Glutamatergic neuron (in vitro differentiated cells): Measurements from ENCODE around the gene MACROH2A2. TPM values are rescaled to one million over a fixed set of nuclear protein-coding genes. Genes with fewer than 3 reads are reported as not detected.

Experiments used
- DNase-seq: peaks from one replicate; pipeline ENCODE4 v3.0.0; 2022
- H3K27ac Mint-ChIP-seq: one replicate; pipeline ENCODE4 v1.8.0; 2020; ENCODE audit warnings: mild to moderate bottlenecking, mixed read lengths, inconsistent platforms; ENCODE audit not compliant: unreplicated experiment
- H3K27me3 Mint-ChIP-seq: one replicate; pipeline ENCODE4 v1.8.0; 2020; ENCODE audit warnings: mild to moderate bottlenecking, moderate library complexity, mixed read lengths, inconsistent platforms; ENCODE audit not compliant: unreplicated experiment
- H3K36me3 Mint-ChIP-seq: one replicate; pipeline ENCODE4 v1.8.0; 2020; ENCODE audit warnings: mild to moderate bottlenecking, mixed read lengths, inconsistent platforms; ENCODE audit not compliant: unreplicated experiment
- H3K4me1 Mint-ChIP-seq: one replicate; pipeline ENCODE4 v1.8.0; 2020; ENCODE audit warnings: mild to moderate bottlenecking, low read depth, mixed read lengths, inconsistent platforms; ENCODE audit not compliant: unreplicated experiment
- H3K4me3 Mint-ChIP-seq: one replicate; pipeline ENCODE4 v1.8.0; 2020; ENCODE audit warnings: mild to moderate bottlenecking, mixed read lengths, inconsistent platforms; ENCODE audit not compliant: unreplicated experiment
- H3K9me3 Mint-ChIP-seq: one replicate; pipeline ENCODE4 v1.8.0; 2020; ENCODE audit warnings: mild to moderate bottlenecking, moderate library complexity, mixed read lengths, inconsistent platforms; ENCODE audit not compliant: unreplicated experiment
- CTCF ChIP-seq: fragments of 200-600 bp; sonication (generic); IDR thresholded peaks from one replicate; pipeline ENCODE4 v1.5.0; 2021; ENCODE audit not compliant: partially characterized antibody, unreplicated experiment
- total RNA-seq: library from RNA; stranded (reverse); fragmentation: NEBNext Ultra II Directional; extraction: Animal tissue kit (Norgen Biotek cat#: 25700); gene quantifications from one replicate; pipeline ENCODE4 v1.2.1, GENCODE V29; 2021; ENCODE audit not compliant: unreplicated experiment

Gene MACROH2A2
- total RNA-seq, 1 donor from 2014 or later = 58.3 TPM

- no peak for DNase-seq
- TF ChIP-seq CTCF = no peak
- H3K27me3 Mint-ChIP-seq = peaks cover 7% of the 10 kb centered on the region
- H3K4me1 Mint-ChIP-seq = peaks cover 12% of the 10 kb centered on the region
- H3K27ac Mint-ChIP-seq = no peak overlapping the region
- H3K9me3 Mint-ChIP-seq = peaks cover 1% of the 10 kb centered on the region
- H3K36me3 Mint-ChIP-seq = no peaks in the 10 kb centered on the region
- no peak overlapping the region for H3K4me3 Mint-ChIP-seq
Measured at GRCh38 chr10:70055550-70055949, 2.9 kb downstream of the MACROH2A2 start.

- H3K36me3 Mint-ChIP-seq = no peaks in the 10 kb centered on the region
- no peak overlapping the region for H3K4me3 Mint-ChIP-seq
- DNase-seq = no peak
- no peak overlapping the region for H3K27ac Mint-ChIP-seq
- H3K9me3 Mint-ChIP-seq = peaks cover 1% of the 10 kb centered on the region
- H3K27me3 Mint-ChIP-seq = peaks cover 4% of the 10 kb centered on the region
- peaks cover 7% of the 10 kb centered on the region for H3K4me1 Mint-ChIP-seq
- no peak for TF ChIP-seq CTCF
Measured at GRCh38 chr10:70057306-70057705, 4.7 kb downstream of the MACROH2A2 start.

- TF ChIP-seq CTCF = no peak
- Mint-ChIP-seq H3K27me3 (no peaks in the 10 kb centered on the region), H3K27ac (no peak overlapping the region), H3K4me3 (no peak overlapping the region), H3K9me3 (peaks cover 2% of the 10 kb centered on the region), H3K36me3 (no peaks in the 10 kb centered on the region), H3K4me1 (no peaks in the 10 kb centered on the region)
- DNase-seq = no peak
Measured at GRCh38 chr10:70060389-70060788, 7.7 kb downstream of the MACROH2A2 start.

- H3K36me3 Mint-ChIP-seq = no peaks in the 10 kb centered on the region
- no peak overlapping the region for H3K27ac Mint-ChIP-seq
- H3K27me3 Mint-ChIP-seq = no peaks in the 10 kb centered on the region
- TF ChIP-seq CTCF = no peak
- no peak for DNase-seq
- no peaks in the 10 kb centered on the region for H3K4me1 Mint-ChIP-seq
- peaks cover 2% of the 10 kb centered on the region for H3K9me3 Mint-ChIP-seq
- no peak overlapping the region for H3K4me3 Mint-ChIP-seq
Measured at GRCh38 chr10:70063418-70064098, 10.9 kb downstream of the MACROH2A2 start.

- DNase-seq = no peak
- Mint-ChIP-seq H3K9me3 (peaks cover 2% of the 10 kb centered on the region), H3K4me1 (no peaks in the 10 kb centered on the region), H3K27ac (no peak overlapping the region), H3K4me3 (no peak overlapping the region), H3K36me3 (no peaks in the 10 kb centered on the region), H3K27me3 (no peaks in the 10 kb centered on the region)
- no peak for TF ChIP-seq CTCF
Measured at GRCh38 chr10:70064486-70064885, 11.8 kb downstream of the MACROH2A2 start.
